Body of pancreas (tissue), 4 donors: ENCODE results near the gene CCDC51. TPM values are rescaled to one million over a fixed set of nuclear protein-coding genes. Genes with fewer than 3 reads are reported as not detected.
A peak's percentile ranks its signal among the peaks of the same experiment; 100 is the strongest.
"Not testable (repeated sequence)": the region's sequence is repeated elsewhere in the genome, so short reads cannot be mapped to it uniquely, and the experiment has no call there.

Source experiments
- ATAC-seq: fragments of 150-250 bp; one replicate; pipeline ENCODE4 v1.9.1; 2016
- DNase-seq, 4 donors: peaks; one replicate each; pipeline ENCODE4 v3.0.0-alpha.2; 2019
- H3K27ac ChIP-seq, 4 donors: fragments of 200-600 bp; sonication (generic); 1 replicate in 3 of 4; 2 replicates in 1 of 4; pipeline versions ENCODE4 v1.5.1 to v1.6.1; 2016 to 2019; ENCODE audit warnings: mild to moderate bottlenecking in 1 of 4, mixed read lengths in 1 of 4, moderate library complexity in 1 of 4
- H3K27me3 ChIP-seq, 2 donors: fragments of 200-600 bp; sonication (generic); one replicate each; pipeline ENCODE4 v1.6.0; 2016; ENCODE audit warnings: mild to moderate bottlenecking in 1 of 2
- H3K36me3 ChIP-seq, 2 donors: fragments of 200-600 bp; sonication (generic); replicated peaks in 1 of 2; 2 replicates each; pipeline ENCODE4 v1.5.1; 2016; ENCODE audit warnings: low read depth in 2 of 2; ENCODE audit not compliant: insufficient read depth in 1 of 2
- H3K4me1 ChIP-seq: fragments of 200-600 bp; sonication (generic); one replicate; pipeline ENCODE4 v1.6.0; 2016
- H3K4me3 ChIP-seq, 2 donors: fragments of 200-600 bp; sonication (generic); 1 replicate in 1 of 2; 2 replicates in 1 of 2; pipeline ENCODE4 v1.5.1; 2016 to 2019
- H3K9me3 ChIP-seq, 3 donors: fragments of 200-600 bp; sonication (generic); 1 replicate in 2 of 3; 2 replicates in 1 of 3; pipeline ENCODE4 v1.5.1; 2016
- CTCF ChIP-seq, 7 experiments: fragments of 450-650 bp in 4 of 7; fragments of 200-600 bp in 3 of 7; sonication (generic) in 3 of 7; IDR thresholded peaks; one replicate each; pipeline ENCODE4 v1.5.1; 2016 to 2019; ENCODE audit warnings: antibody characterized with exemption in 7 of 7
- POLR2A ChIP-seq, 3 donors: fragments of 450-650 bp; IDR thresholded peaks; one replicate each; pipeline ENCODE4 v1.6.1; 2016; ENCODE audit warnings: antibody characterized with exemption in 3 of 3, mild to moderate bottlenecking in 2 of 3
- WGBS, 2 donors: methylation state at CpG; one replicate each; pipeline ENCODE4 v1.1.5; 2017; 5-methylcytosine and 5-hydroxymethylcytosine counted together
- intact Hi-C: fragments of 100-400 bp; cut with DNase I; formaldehyde crosslinking; loops from one replicate; pipeline ENCODE4 v1.15.1; 2023
- total RNA-seq, 2 donors: library from RNA; depleted of rRNA; stranded (reverse); fragments of >200 nt; gene quantifications; one replicate each; pipeline ENCODE4 v1.1.0, GENCODE V29; 2016

Gene CCDC51
- total RNA-seq, 2 donors from 2014 or later, result 0.33 to 2.6 TPM

- peak in 2 of 4 donors; percentile 8 to 11 for DNase-seq
- intact Hi-C loops, result loop anchor here (5.0 kb wide), 1 partner anchor 34 kb away; no protein-coding TSS in a partner anchor
- Histone ChIP-seq H3K9me3 (no peaks in the 10 kb centered on the region), H3K27ac (no peak overlapping the region), H3K27me3 (no peaks in the 10 kb centered on the region), H3K4me1 (peaks cover 29% of the 10 kb centered on the region), H3K4me3 (no peak overlapping the region), H3K36me3 (peaks cover 4 to 6% of the 10 kb centered on the region in 2 donors)
- no peak for ATAC-seq
- TF ChIP-seq POLR2A (IDR thresholded peaks at IDR 0.05), result no peak
- TF ChIP-seq CTCF (IDR thresholded peaks at IDR 0.05), result no peak
- WGBS, 2 donors, result 79 to 85% methylated on average over 9 to 15 of the region's 15 CpGs
Observed at GRCh38 chr3:48403533-48404439, 36.1 kb downstream of the CCDC51 start.

GRCh38 chr3:48402907-48403306 lies 37.0 kb downstream of the CCDC51 start:
- intact Hi-C loops, result loop anchor here (5.0 kb wide), 1 partner anchor 34 kb away; no protein-coding TSS in a partner anchor
- WGBS, 2 donors, result 17 to 56% methylated on average over 1 to 3 of the region's 3 CpGs
- peak overlapping the region in 3 of 4 donors; percentile 53 to 68 (median 53) for H3K27ac ChIP-seq
- H3K4me3 ChIP-seq, result no peak overlapping the region
- peaks cover 4 to 6% of the 10 kb centered on the region in 2 donors for H3K36me3 ChIP-seq
- H3K27me3 ChIP-seq, result no peaks in the 10 kb centered on the region
- no peak for ATAC-seq
- peaks cover 35% of the 10 kb centered on the region for H3K4me1 ChIP-seq
- no peaks in the 10 kb centered on the region for H3K9me3 ChIP-seq
- DNase-seq, result peak in 1 of 4 donors; percentile 6
- TF ChIP-seq POLR2A (IDR thresholded peaks at IDR 0.05), result no peak
- TF ChIP-seq CTCF (IDR thresholded peaks at IDR 0.05), result no peak

GRCh38 chr3:48402281-48402732 lies 37.6 kb downstream of the CCDC51 start:
- Histone ChIP-seq H3K27ac (peak overlapping the region; percentile 33 to 68 (median 53)), H3K4me3 (no peak overlapping the region), H3K9me3 (no peaks in the 10 kb centered on the region), H3K27me3 (no peaks in the 10 kb centered on the region), H3K36me3 (peaks cover 4 to 6% of the 10 kb centered on the region in 2 donors), H3K4me1 (peaks cover 35% of the 10 kb centered on the region)
- WGBS, 2 donors, result 29 to 30% methylated on average over 7 to 8 of the region's 8 CpGs
- intact Hi-C loops, result loop anchor here (5.0 kb wide), 1 partner anchor 35 kb away; no protein-coding TSS in a partner anchor
- ATAC-seq (peak; percentile 33), DNase-seq (peak; percentile 51 to 82 (median 76))
- no peak for TF ChIP-seq CTCF (IDR thresholded peaks at IDR 0.05)
- no peak for TF ChIP-seq POLR2A (IDR thresholded peaks at IDR 0.05)

- not testable (repeated sequence) for ATAC-seq, DNase-seq, H3K9me3 ChIP-seq, H3K4me3 ChIP-seq, H3K27me3 ChIP-seq, H3K36me3 ChIP-seq
- 83 to 89% methylated on average over 12 of the region's 12 CpGs for WGBS, 2 donors
- Histone ChIP-seq H3K4me1 (peaks cover 35% of the 10 kb centered on the region), H3K27ac (peak overlapping the region in 2 of 4 donors; percentile 53 to 68)
- intact Hi-C loops, result loop anchor here (5.0 kb wide), 1 partner anchor 36 kb away; no protein-coding TSS in a partner anchor
Observed at GRCh38 chr3:48401434-48401901, 38.5 kb downstream of the CCDC51 start.

GRCh38 chr3:48400824-48401433 lies 39.0 kb downstream of the CCDC51 start:
- Histone ChIP-seq H3K4me1 (peaks cover 35% of the 10 kb centered on the region), H3K27me3 (no peaks in the 10 kb centered on the region), H3K27ac (peak overlapping the region in 1 of 4 donors; percentile 38), H3K36me3 (peaks cover 2 to 4% of the 10 kb centered on the region in 2 donors), H3K4me3 (no peak overlapping the region), H3K9me3 (no peaks in the 10 kb centered on the region)
- TF ChIP-seq POLR2A (IDR thresholded peaks at IDR 0.05), result no peak
- peak; percentile 39 to 92 (median 89) for TF ChIP-seq CTCF (IDR thresholded peaks at IDR 0.05)
- 54 to 57% methylated on average over 6 of the region's 6 CpGs for WGBS, 2 donors
- peak; percentile 66 for ATAC-seq
- DNase-seq, result peak; percentile 71 to 80 (median 74)
- intact Hi-C loops, result loop anchor here (5.0 kb wide), 1 partner anchor 36 kb away; no protein-coding TSS in a partner anchor
